ENCODE measurements around the gene HOXD9. TPM values are rescaled to one million over a fixed set of nuclear protein-coding genes. Genes with fewer than 3 reads are reported as not detected.
A peak's percentile ranks its signal among the peaks of the same experiment; 100 is the strongest.

HOXD9 gene
- total RNA-seq, 1 donor from 2014 or later = 0.56 TPM

DNA sequence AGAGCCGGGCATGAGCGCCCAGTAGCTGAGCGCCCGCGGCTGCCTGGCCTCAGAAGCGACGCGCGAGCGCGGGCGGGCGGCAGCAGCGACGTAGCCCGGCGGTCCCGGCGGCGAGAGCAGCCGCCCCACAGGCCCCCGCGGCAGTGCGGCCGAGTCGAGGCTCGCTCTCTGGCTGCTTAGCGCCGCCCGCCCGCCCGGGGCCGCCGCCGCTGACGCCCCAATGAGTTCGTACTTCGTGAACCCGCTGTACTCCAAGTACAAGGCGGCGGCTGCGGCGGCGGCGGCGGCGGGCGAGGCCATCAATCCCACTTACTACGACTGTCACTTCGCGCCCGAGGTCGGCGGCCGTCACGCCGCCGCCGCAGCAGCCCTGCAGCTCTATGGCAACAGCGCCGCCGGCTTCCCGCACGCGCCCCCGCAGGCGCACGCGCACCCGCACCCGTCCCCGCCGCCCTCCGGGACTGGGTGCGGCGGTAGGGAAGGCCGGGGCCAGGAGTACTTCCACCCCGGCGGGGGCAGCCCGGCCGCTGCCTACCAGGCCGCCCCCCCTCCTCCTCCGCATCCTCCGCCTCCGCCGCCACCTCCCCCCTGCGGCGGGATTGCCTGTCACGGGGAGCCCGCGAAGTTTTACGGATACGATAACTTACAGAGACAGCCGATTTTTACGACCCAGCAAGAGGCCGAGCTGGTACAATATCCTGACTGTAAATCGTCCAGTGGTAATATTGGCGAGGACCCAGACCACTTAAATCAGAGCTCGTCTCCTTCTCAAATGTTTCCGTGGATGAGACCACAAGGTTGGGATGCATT lies 7.8 kb downstream of the HOXD9 start:
- DNase-seq (ENCODE audit: low spot score) = no peak
- Mint-ChIP-seq H3K4me1 (ENCODE audit: unreplicated experiment) (peaks cover 35% of the 10 kb centered on the region), H3K4me3 (ENCODE audit: unreplicated experiment) (peak overlapping the region; percentile 87), H3K27me3 (ENCODE audit: unreplicated experiment) (peaks cover 43% of the 10 kb centered on the region), H3K27ac (ENCODE audit: unreplicated experiment) (peak overlapping the region; percentile 88), H3K36me3 (ENCODE audit: low read depth, unreplicated experiment) (peaks cover 2% of the 10 kb centered on the region), H3K9me3 (ENCODE audit: unreplicated experiment) (no peaks in the 10 kb centered on the region)
- TF ChIP-seq, protein P1, sequence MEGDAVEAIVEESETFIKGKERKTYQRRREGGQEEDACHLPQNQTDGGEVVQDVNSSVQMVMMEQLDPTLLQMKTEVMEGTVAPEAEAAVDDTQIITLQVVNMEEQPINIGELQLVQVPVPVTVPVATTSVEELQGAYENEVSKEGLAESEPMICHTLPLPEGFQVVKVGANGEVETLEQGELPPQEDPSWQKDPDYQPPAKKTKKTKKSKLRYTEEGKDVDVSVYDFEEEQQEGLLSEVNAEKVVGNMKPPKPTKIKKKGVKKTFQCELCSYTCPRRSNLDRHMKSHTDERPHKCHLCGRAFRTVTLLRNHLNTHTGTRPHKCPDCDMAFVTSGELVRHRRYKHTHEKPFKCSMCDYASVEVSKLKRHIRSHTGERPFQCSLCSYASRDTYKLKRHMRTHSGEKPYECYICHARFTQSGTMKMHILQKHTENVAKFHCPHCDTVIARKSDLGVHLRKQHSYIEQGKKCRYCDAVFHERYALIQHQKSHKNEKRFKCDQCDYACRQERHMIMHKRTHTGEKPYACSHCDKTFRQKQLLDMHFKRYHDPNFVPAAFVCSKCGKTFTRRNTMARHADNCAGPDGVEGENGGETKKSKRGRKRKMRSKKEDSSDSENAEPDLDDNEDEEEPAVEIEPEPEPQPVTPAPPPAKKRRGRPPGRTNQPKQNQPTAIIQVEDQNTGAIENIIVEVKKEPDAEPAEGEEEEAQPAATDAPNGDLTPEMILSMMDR (IDR thresholded peaks at IDR 0.05; ENCODE audit: unreplicated experiment) = no peak

DNA sequence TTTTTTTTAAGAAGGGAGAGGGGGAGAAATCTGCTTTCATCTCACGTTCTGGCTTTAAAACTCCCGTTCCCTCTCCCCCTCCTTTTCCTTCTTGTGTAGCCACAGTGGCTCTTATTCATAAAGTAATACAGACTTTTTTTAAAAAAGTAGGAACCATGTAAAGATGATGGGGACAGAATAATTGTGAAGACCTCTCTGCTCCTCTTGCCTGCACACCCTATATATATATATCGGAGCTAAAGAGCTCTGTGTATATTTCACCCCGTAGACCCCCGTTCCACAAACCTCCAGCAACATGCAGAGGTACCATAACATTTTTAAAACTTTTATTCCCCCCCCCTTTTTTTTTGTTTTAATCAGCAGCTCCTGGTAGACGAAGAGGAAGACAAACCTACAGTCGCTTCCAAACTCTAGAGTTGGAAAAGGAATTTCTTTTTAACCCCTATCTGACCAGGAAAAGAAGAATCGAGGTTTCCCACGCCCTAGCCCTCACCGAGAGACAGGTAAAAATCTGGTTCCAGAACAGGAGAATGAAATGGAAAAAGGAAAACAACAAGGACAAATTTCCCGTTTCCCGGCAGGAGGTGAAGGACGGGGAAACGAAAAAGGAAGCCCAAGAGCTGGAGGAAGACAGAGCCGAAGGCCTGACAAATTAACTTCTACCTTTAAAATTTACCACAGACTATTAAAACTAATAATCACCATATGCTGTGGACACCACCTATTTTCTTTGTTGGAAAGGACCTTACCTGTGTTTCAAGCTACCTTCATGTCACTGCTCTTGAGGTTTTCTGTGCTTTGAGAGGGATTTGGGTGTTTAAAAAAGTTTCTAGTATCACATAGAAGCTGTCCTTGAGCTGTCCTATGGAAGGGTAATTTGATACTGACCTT lies 8.7 kb downstream of the HOXD9 start:
- H3K27me3 Mint-ChIP-seq (ENCODE audit: unreplicated experiment) = peaks cover 43% of the 10 kb centered on the region
- TF ChIP-seq, protein P1 (IDR thresholded peaks at IDR 0.05; ENCODE audit: unreplicated experiment) = no peak
- H3K4me3 Mint-ChIP-seq (ENCODE audit: unreplicated experiment) = peak overlapping the region; percentile 87
- peaks cover 35% of the 10 kb centered on the region for H3K4me1 Mint-ChIP-seq (ENCODE audit: unreplicated experiment)
- H3K36me3 Mint-ChIP-seq (ENCODE audit: low read depth, unreplicated experiment) = peaks cover 6% of the 10 kb centered on the region
- H3K9me3 Mint-ChIP-seq (ENCODE audit: unreplicated experiment) = no peaks in the 10 kb centered on the region
- peak overlapping the region; percentile 88 for H3K27ac Mint-ChIP-seq (ENCODE audit: unreplicated experiment)
- DNase-seq (ENCODE audit: low spot score) = no peak

DNA sequence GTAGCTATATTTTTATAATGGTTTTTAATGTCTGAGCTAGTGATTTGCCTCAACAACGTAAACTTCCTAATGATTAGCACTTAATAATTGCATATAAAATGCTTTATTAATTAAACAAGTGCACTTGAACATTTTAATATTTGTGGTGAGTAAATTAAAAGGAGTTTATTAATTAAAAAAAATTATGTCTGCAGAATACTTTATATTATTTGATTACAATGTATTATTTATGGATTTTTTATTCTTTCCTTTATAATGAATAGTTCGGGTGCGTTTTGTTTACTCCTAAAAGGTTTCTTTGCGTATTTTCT lies 9.3 kb downstream of the HOXD9 start:
- H3K4me1 Mint-ChIP-seq (ENCODE audit: unreplicated experiment) = peaks cover 35% of the 10 kb centered on the region
- peaks cover 6% of the 10 kb centered on the region for H3K36me3 Mint-ChIP-seq (ENCODE audit: low read depth, unreplicated experiment)
- DNase-seq (ENCODE audit: low spot score) = no peak
- TF ChIP-seq, protein P1 (IDR thresholded peaks at IDR 0.05; ENCODE audit: unreplicated experiment) = no peak
- peak overlapping the region; percentile 88 for H3K27ac Mint-ChIP-seq (ENCODE audit: unreplicated experiment)
- H3K9me3 Mint-ChIP-seq (ENCODE audit: unreplicated experiment) = no peaks in the 10 kb centered on the region
- peak overlapping the region; percentile 87 for H3K4me3 Mint-ChIP-seq (ENCODE audit: unreplicated experiment)
- peaks cover 45% of the 10 kb centered on the region for H3K27me3 Mint-ChIP-seq (ENCODE audit: unreplicated experiment)

DNA sequence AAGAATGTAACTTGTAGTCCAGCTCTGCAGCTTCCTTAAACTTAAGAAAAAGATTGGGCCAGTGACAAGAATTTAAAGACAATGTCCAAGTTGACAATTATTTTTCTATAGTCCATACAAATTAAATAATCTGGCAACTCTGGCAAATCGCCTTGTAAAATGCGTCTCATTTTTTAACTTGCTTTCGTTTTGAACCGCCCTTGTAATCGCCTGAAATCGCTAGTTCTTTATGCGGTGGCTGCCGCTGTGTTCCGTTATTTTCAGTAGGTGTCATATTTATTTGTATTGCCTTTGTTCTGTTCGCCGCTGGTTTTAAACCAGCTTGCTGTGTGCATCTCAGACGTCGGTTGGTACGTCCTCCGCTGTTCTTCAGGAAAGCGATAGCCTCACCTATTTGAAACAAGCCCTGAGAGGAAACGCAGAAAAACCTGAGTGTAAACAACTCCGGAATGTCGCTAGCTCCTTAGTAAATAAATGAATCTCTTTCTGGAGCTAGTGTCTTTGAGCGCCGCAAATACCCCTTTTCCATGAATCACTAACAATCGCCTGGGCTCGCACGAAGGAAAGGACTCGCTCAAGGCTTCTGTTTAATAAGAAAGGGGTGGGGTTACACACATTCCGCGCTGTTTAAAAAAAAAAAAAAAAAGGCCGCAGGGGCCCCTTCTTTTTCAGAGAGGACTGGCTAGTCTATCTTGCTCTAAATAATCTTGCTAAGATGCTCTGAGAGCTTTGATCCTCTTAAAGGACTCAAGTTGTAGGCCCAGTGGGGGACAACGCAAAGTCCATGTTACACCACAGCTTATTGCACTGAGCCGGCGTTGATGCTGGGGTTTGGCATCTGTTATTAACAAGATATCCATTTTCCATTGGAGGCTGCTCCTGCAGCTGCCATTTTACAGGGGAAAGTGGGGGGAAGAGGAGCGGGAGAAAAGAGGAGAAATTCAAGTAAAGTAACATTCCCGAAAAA lies 10.0 kb downstream of the HOXD9 start:
- Mint-ChIP-seq H3K27me3 (ENCODE audit: unreplicated experiment) (peaks cover 45% of the 10 kb centered on the region), H3K36me3 (ENCODE audit: low read depth, unreplicated experiment) (peaks cover 6% of the 10 kb centered on the region), H3K4me3 (ENCODE audit: unreplicated experiment) (peak overlapping the region; percentile 87), H3K9me3 (ENCODE audit: unreplicated experiment) (no peaks in the 10 kb centered on the region), H3K27ac (ENCODE audit: unreplicated experiment) (peak overlapping the region; percentile 49), H3K4me1 (ENCODE audit: unreplicated experiment) (peaks cover 35% of the 10 kb centered on the region)
- DNase-seq (ENCODE audit: low spot score) = no peak
- TF ChIP-seq, protein P1 (IDR thresholded peaks at IDR 0.05; ENCODE audit: unreplicated experiment) = no peak
